Adipocyte (in vitro differentiated cells): ENCODE results near the gene CAPN9.

Source experiments
- DNase-seq: peaks from one replicate; pipeline ENCODE4 v3.0.0-alpha.2; 2015; ENCODE audit warnings: low read depth
- H3K27me3 ChIP-seq: replicated peaks from 2 replicates; pipeline ENCODE4 v1.7.0; 2013; ENCODE audit warnings: mild to moderate bottlenecking, low read length, moderate library complexity; ENCODE audit not compliant: control insufficient read depth, insufficient read depth
- H3K36me3 ChIP-seq: 2 replicates; pipeline ENCODE4 v1.7.0; 2013; ENCODE audit warnings: low read length, mild to moderate bottlenecking, moderate library complexity; ENCODE audit not compliant: control insufficient read depth, insufficient read depth, severe bottlenecking
- H3K4me1 ChIP-seq: 2 replicates; pipeline ENCODE4 v1.7.0; 2013; ENCODE audit warnings: mild to moderate bottlenecking, low read length, moderate library complexity; ENCODE audit not compliant: control insufficient read depth, insufficient read depth
- H3K4me3 ChIP-seq: 2 replicates; pipeline ENCODE4 v1.7.0; 2013; ENCODE audit warnings: mild to moderate bottlenecking, low read length, moderate library complexity
- H3K9ac ChIP-seq: 2 replicates; pipeline ENCODE4 v1.7.0; 2013; ENCODE audit warnings: mild to moderate bottlenecking, low read length, moderate library complexity
- H3K9me3 ChIP-seq: 2 replicates; pipeline ENCODE4 v1.7.0; 2013; ENCODE audit warnings: mild to moderate bottlenecking, low read length, moderate library complexity; ENCODE audit not compliant: control insufficient read depth

CAPN9 gene

DNA sequence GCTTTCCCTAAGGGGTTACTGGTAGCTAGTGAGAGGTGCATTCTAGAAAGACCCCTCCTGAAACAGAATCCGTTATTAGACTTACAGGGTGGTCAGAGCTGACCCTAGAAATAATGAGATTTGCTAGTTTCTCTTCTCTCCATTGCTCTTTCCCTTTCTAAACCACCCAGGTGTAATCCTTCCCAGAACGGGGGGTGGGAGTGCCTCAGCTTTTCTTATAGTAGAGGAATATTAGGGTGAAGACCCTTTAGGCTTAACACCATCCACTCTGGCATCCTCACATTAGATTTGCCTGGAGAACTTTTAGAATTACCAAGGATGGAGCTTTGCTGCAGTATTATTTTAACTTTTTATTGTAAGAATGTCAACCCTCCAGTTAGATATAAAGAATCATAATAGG is 49.4 kb downstream of the CAPN9 start:
- H3K9ac ChIP-seq: no peak overlapping the region
- H3K4me3 ChIP-seq: no peak overlapping the region
- no peak for DNase-seq
- no peaks in the 10 kb centered on the region for H3K27me3 ChIP-seq
- no peaks in the 10 kb centered on the region for H3K36me3 ChIP-seq
- H3K4me1 ChIP-seq: no peaks in the 10 kb centered on the region
- no peaks in the 10 kb centered on the region for H3K9me3 ChIP-seq

DNA sequence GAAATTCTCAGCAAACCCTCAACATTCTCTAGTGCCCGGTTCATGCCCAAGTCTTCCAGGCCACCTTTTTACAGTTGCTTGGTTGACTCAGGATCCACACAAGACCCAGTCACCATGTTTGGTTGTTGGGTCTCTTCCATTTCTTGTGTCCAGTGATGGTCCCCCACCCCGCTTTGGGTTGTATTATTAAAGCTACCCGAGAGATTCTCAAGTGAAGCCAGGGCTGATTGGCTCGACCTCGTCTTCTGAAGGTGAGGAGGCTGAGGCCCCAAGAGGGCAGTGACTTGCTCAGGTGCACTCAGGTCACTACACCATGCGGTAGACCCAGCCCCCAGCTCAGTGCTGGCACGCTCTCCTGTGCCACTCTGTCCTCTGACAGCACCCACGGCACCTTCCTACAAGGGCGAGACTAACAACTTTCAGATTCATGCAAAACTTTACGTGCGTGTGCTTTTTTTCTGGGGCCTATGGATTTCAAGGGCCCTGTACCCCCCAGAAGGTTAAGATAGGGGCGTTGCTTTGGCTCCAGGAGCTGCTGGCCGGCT is 50.3 kb downstream of the CAPN9 start:
- Histone ChIP-seq H3K9me3 (no peaks in the 10 kb centered on the region), H3K9ac (no peak overlapping the region), H3K36me3 (no peaks in the 10 kb centered on the region), H3K4me3 (no peak overlapping the region), H3K4me1 (no peaks in the 10 kb centered on the region), H3K27me3 (no peaks in the 10 kb centered on the region)
- DNase-seq: no peak

DNA sequence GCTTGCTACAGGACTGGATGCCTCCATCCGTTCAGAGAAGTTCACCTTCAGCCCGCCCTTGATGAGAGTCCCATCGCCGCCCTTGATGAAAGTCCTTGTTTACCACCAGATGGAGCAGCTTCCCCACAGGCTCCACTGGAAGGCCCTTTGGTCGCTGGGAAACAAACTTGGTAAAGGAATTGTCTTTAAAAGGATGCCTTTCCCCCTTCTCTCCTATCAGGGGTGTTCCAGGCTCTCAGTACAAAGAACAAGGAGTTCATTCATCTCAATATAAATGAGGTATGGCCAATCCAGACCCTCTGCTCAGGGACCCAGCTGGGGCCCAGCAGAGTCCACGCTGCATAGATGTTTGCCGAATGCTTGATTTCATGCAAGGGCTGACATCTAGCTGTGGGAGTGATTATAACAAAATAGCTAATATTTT is 50.8 kb downstream of the CAPN9 start:
- Histone ChIP-seq H3K36me3 (no peaks in the 10 kb centered on the region), H3K4me3 (no peak overlapping the region), H3K4me1 (no peaks in the 10 kb centered on the region), H3K9ac (no peak overlapping the region), H3K27me3 (no peaks in the 10 kb centered on the region), H3K9me3 (no peaks in the 10 kb centered on the region)
- peak; percentile 92 for DNase-seq

DNA sequence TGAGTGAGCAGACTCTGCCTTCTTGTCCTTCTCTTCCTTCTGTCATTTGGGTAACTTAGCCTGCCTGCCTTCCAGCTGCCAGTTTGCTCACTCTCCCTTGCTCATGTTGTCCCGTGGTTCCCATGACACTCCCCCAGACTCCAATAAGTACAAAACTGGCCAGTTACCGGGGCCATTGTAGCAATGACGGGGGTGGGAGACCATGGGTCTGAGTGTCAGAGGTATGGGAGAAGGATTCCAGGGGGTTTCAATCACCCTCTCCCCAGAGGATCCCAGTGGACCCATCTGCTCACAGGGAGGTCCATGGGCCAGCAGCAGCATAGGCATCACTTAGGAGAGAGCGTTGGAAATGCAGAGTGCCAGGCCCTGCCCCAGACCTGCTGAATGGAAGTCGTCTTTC is 51.3 kb downstream of the CAPN9 start:
- DNase-seq: no peak
- Histone ChIP-seq H3K4me3 (no peak overlapping the region), H3K4me1 (no peaks in the 10 kb centered on the region), H3K9ac (no peak overlapping the region), H3K9me3 (no peaks in the 10 kb centered on the region), H3K27me3 (no peaks in the 10 kb centered on the region), H3K36me3 (no peaks in the 10 kb centered on the region)

DNA sequence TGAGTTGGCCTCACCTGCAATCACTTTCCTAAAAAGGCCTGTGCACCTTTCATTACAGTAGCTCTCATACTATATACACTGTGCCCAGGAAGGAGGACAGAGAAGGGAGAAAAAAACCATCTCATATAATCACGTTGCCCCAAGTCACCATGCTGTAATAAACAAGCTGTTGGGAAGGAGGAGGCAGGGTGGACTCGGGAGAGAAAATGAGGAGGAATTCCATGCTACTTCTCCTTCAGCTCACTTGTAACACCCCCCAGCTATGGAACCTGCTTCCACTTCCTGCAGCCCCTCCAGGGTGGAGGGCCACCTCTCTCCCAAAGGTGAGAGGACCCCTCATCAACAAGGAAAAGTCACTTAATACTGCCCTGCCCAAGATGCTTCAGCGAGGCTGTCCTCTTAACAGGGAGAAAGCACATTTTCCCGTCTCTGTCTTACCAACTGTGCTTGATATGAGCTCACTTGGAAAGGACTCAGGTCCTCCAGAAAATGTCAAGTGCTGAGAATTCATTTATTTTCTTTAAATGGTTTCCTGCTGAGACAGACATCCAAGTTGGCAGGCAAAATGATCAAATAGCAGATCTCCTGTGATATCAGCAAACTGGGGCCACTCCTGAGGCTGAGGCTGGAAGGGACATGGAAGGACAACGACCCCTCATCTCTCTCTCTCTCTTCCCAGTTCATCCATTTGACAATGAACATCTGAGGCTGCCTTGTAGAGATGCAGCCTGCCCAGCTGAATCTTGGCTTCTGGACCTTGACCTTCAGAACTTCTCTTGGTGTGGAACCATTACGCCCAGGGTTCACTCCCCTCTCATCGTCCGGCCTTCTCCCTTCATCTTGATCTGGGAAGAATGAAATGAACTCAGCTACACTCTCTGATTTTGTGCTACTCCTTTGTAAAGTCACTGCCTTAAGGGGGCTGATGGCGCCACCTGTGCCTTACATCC is 54.0 kb downstream of the CAPN9 start:
- H3K4me1 ChIP-seq: no peaks in the 10 kb centered on the region
- DNase-seq: no peak
- H3K27me3 ChIP-seq: no peaks in the 10 kb centered on the region
- no peak overlapping the region for H3K9ac ChIP-seq
- no peaks in the 10 kb centered on the region for H3K36me3 ChIP-seq
- no peaks in the 10 kb centered on the region for H3K9me3 ChIP-seq
- H3K4me3 ChIP-seq: no peak overlapping the region

DNA sequence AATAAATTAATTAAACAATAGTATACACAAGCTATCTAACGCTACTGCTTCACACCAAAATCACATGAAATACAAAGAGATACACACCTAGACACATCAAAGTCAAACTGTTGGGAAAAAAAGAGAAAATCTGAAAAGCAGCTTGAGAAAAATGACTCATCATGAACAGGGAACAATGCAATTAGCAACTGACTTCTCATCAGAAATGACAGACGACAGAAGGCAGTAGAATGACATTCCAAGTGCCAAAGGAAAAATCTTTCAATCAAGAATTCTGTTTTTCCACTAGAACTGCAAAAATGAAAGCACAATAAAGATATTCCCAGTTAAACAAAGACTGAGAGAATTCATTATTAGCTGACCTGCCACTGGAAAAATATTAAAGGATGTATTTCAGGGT is 57.2 kb downstream of the CAPN9 start:
- Histone ChIP-seq H3K36me3 (no peaks in the 10 kb centered on the region), H3K9ac (no peak overlapping the region), H3K4me3 (no peak overlapping the region), H3K27me3 (no peaks in the 10 kb centered on the region), H3K4me1 (peaks cover 16% of the 10 kb centered on the region), H3K9me3 (no peaks in the 10 kb centered on the region)
- no peak for DNase-seq

DNA sequence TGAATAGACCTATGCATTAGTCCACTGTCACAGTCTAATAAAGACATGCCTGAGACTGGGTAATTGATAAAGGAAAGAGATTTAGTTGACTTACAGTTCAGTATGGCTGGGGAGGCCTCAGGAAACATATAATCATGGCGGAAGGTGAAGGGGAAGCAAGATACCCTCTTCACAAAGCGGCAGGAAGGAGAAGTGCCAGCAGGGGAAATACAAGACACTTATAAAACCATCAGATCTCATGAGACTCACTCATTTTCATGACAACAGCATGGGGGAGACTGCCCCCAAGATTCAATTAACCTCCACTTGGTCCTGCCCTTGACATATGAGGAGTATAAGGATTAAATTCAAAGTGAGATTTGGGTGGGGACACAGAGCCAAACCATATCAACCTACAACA is 59.4 kb downstream of the CAPN9 start:
- no peaks in the 10 kb centered on the region for H3K36me3 ChIP-seq
- H3K27me3 ChIP-seq: no peaks in the 10 kb centered on the region
- DNase-seq: no peak

DNA sequence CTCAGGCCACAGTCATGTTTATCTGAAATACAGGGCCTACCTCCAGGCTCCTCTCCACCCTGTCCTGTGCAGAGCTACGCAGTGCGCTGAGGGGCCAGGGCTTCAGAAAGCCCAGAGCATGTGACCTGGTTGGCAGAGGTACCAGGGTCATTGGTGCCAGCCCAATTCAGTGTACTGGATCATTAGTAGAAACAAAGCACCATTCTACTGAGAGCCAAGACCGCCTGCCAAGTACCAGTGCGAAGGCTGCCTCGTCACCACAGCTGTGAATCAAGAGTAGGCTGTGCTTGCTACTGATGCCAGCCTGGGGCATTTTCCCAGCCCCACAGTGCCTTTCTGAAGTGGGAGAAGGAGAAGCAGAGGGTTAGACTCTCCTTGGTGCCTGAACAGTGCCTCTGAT is 59.8 kb downstream of the CAPN9 start:
- Histone ChIP-seq H3K36me3 (no peaks in the 10 kb centered on the region), H3K27me3 (no peaks in the 10 kb centered on the region), H3K4me1 (peaks cover 16% of the 10 kb centered on the region), H3K9me3 (no peaks in the 10 kb centered on the region), H3K4me3 (no peak overlapping the region), H3K9ac (no peak overlapping the region)
- no peak for DNase-seq

More for the DNA sequence above, 59.4 kb downstream of the CAPN9 start:
- no peak overlapping the region for H3K9ac ChIP-seq
- H3K4me1 ChIP-seq: peaks cover 16% of the 10 kb centered on the region
- no peak overlapping the region for H3K4me3 ChIP-seq
- no peaks in the 10 kb centered on the region for H3K9me3 ChIP-seq

DNA sequence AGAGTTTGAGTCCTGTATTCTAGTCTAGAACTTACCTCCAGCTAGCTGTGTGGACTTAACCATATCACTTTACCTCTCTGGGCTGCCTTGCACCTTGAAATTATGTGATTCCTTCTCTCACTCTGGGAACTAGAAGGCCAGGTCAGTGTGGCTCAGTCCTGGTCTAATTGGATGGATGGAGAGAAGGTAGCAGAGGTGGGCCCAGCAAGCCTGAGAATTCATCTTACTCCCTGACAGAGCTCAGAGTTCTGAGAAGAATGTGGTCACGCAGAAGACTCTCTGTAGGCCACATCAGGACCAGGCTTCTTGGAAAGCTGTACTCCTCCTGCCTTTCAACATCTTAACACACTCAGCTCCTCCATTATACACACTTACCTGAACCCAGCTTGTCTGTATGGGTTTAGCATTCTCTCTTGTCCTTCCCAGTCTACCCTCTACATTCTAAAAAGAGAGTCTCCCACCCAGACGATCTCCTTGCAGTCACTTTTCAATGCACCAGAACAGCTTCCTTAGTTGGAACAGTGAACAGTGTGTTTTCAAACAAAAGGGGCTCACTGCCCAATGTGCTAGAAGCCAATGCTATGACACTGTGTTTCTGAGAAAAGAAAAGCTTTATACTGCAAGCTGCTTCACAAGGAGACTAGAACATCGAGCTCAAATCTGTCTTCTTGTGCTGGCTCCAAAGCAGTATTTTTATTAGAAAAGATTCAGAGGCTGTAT is 60.5 kb downstream of the CAPN9 start:
- H3K27me3 ChIP-seq: no peaks in the 10 kb centered on the region
- H3K4me1 ChIP-seq: peaks cover 16% of the 10 kb centered on the region
- peak overlapping the region; percentile 12 for H3K9ac ChIP-seq
- H3K36me3 ChIP-seq: no peaks in the 10 kb centered on the region
- H3K4me3 ChIP-seq: peak overlapping the region; percentile 10
- H3K9me3 ChIP-seq: peaks cover 7% of the 10 kb centered on the region
- no peak for DNase-seq

DNA sequence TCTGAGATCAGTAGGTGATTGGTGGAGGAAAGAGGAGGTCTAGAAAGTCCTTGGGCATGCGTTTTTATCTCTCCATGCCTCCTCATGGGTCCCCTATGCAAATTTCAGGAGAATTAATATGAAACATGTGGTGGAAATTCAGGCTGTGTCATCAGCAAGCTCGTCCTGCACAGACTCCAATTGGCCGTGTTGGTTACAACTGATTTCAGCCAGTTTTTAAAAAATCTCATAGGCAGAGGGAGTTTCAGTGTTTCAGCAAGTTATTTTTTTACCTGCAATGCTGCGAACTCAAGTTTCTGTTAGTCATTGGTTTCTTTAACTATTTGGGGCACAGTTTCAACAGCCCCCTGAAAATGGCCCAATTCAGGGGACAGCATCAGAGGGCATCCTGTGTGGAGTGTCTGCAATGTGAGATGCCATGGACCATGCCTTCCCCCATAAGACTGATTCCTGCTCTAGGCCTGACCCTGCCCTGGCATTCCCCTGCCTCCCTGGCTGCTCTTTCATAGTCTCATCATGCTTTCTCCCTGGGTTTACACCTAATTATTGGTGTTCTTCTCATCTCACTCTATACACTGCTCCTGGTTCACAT is 61.2 kb downstream of the CAPN9 start:
- DNase-seq: peak; percentile 87
- Histone ChIP-seq H3K9ac (peak overlapping the region; percentile 12), H3K4me3 (peak overlapping the region; percentile 10), H3K9me3 (peaks cover 13% of the 10 kb centered on the region), H3K4me1 (peaks cover 16% of the 10 kb centered on the region), H3K27me3 (no peaks in the 10 kb centered on the region), H3K36me3 (no peaks in the 10 kb centered on the region)
